ENCODE results near the gene ADARB1.

Gene ADARB1

DNA sequence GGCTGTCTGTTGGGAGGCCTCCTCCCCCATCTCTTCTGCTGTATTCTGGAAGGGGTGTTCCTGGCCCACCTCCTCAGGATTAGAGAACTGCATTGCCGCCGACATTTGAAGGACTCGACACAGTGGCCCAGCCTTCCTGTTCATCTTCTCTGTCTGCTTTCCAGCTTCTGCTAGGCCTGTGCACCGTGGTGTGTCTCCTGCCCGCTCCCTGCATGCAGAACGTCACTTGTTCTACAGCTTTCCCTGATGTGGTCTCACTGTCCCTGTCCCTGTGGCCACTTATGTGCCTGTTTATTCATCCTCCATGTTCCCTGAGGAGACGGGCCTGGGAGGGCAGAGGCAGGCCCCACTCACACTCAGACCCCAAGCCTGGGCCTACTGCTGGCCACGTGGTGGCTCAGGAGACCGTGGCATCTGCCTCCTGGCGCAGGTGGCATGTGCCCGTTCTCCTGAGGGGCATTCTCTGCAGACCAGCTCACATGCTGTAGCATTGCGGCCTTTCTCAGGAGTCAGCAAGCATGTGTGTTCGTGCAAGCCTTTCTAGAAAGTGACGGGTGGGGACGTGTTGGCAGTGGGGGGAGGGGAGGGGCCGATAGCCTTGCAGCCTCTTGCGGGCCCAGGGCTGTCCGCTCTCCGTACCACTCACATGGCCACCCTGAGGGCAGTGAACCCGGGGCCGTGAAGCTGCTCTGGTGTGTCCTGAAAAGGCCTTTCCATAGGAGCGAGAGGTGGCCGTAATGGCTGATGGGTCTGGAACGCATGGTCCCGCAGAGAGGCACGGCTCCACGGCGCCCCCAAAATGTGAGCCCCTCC, 177.5 kb downstream of the ADARB1 start:
- H3K4me3 ChIP-seq (ENCODE audit: low read depth, low read length), result no peak overlapping the region
- TF ChIP-seq, protein P1, sequence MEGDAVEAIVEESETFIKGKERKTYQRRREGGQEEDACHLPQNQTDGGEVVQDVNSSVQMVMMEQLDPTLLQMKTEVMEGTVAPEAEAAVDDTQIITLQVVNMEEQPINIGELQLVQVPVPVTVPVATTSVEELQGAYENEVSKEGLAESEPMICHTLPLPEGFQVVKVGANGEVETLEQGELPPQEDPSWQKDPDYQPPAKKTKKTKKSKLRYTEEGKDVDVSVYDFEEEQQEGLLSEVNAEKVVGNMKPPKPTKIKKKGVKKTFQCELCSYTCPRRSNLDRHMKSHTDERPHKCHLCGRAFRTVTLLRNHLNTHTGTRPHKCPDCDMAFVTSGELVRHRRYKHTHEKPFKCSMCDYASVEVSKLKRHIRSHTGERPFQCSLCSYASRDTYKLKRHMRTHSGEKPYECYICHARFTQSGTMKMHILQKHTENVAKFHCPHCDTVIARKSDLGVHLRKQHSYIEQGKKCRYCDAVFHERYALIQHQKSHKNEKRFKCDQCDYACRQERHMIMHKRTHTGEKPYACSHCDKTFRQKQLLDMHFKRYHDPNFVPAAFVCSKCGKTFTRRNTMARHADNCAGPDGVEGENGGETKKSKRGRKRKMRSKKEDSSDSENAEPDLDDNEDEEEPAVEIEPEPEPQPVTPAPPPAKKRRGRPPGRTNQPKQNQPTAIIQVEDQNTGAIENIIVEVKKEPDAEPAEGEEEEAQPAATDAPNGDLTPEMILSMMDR (IDR thresholded peaks at IDR 0.05; ENCODE audit: insufficient read depth, low read length, missing control alignments), result no peak
- ChIA-PET POLR2A (no interaction called here), CTCF (interaction anchor here (1.6 kb wide), 1 partner anchor 115 kb away, joined by 3 read pairs; no protein-coding TSS in a partner anchor)
- no peak for DNase-seq (ENCODE audit: low read depth, low spot score)

- ChIA-PET CTCF (interaction anchor here (1.6 kb wide), 1 partner anchor 116 kb away, joined by 3 read pairs; no protein-coding TSS in a partner anchor), POLR2A (no interaction called here)
- TF ChIP-seq, protein P1 (IDR thresholded peaks at IDR 0.05; ENCODE audit: insufficient read depth, low read length, missing control alignments), result no peak
- no peak for DNase-seq (ENCODE audit: low read depth, low spot score)
- H3K4me3 ChIP-seq (ENCODE audit: low read depth, low read length), result no peak overlapping the region
Measured at GRCh38 chr21:45252448-45252925, 178.1 kb downstream of the ADARB1 start.

- no peak overlapping the region for H3K4me3 ChIP-seq (ENCODE audit: low read depth, low read length)
- ChIA-PET CTCF (no interaction called here), POLR2A (no interaction called here)
- DNase-seq (ENCODE audit: low read depth, low spot score), result no peak
- TF ChIP-seq, protein P1 (IDR thresholded peaks at IDR 0.05; ENCODE audit: insufficient read depth, low read length, missing control alignments), result no peak
Measured at GRCh38 chr21:45253180-45253579, 178.8 kb downstream of the ADARB1 start.

GRCh38 chr21:45253633-45254459, 179.5 kb downstream of the ADARB1 start:
- TF ChIP-seq, protein P1 (IDR thresholded peaks at IDR 0.05; ENCODE audit: insufficient read depth, low read length, missing control alignments), result no peak
- H3K4me3 ChIP-seq (ENCODE audit: low read depth, low read length), result no peak overlapping the region
- ChIA-PET CTCF (no interaction called here), POLR2A (no interaction called here)
- DNase-seq (ENCODE audit: low read depth, low spot score), result no peak

DNA sequence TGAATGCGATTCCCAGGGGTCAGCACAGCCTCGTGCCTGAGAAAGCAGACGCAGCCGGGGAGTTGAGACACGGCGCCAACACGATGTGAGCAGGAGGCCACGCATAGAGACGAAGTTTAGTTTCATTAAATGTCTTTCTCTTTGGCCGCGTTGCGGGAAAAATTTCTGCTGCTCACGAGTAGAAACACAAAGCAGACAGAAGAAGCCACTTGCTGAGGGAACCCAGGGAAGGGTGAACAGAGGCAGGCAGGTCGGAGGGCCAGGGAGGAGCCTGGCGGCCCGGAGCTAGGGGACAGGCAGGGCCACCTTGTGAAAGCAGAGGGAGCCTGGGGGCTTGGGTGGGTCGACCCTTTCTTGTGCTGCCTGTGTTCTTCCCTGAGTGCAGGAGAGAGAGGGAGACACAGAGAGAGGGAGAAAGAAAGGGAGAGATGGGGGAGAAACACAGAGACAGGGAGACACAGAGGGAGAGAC, 180.1 kb downstream of the ADARB1 start:
- H3K4me3 ChIP-seq (ENCODE audit: low read depth, low read length), result no peak overlapping the region
- no peak for DNase-seq (ENCODE audit: low read depth, low spot score)
- TF ChIP-seq, protein P1 (IDR thresholded peaks at IDR 0.05; ENCODE audit: insufficient read depth, low read length, missing control alignments), result no peak
- ChIA-PET POLR2A (no interaction called here), CTCF (no interaction called here)
